A549 treated with RU486 at 1 μM for 4 hours (cell line): ENCODE results near the gene CCR8. TPM values are rescaled to one million over a fixed set of nuclear protein-coding genes. Genes with fewer than 3 reads are reported as not detected.

Source experiments
- total RNA-seq: library from RNA; stranded (reverse); fragments of 200-300 nt; extraction: Qiagen RNA extraction; gene quantifications from 5 replicates; pipeline ENCODE4 v1.2.3, GENCODE V29; 2022; ENCODE audit warnings: low read depth

The CCR8 gene, protein sequence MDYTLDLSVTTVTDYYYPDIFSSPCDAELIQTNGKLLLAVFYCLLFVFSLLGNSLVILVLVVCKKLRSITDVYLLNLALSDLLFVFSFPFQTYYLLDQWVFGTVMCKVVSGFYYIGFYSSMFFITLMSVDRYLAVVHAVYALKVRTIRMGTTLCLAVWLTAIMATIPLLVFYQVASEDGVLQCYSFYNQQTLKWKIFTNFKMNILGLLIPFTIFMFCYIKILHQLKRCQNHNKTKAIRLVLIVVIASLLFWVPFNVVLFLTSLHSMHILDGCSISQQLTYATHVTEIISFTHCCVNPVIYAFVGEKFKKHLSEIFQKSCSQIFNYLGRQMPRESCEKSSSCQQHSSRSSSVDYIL
- not detected in 5 replicates for total RNA-seq

DNA sequence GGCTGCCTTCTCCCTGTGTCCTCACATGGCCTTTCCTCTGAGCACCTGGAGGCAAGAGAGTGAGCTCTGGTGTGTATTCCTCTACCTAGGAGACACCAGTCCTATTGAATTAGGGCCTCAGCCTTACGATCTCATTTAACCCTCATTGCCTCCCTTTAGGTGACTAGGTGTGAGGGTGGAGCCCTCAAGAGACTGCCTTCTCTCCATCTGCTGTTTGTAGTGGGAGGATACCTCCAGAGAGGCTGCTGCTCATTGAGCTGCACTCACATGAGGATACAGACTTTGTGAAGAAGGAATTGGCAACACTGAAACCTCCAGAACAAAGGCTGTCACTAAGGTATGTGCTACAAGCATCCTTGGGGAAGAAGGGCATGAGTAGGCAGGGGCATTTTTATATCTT, at the start of gene CCR8:
Gene CCR8 (plus strand): TSS at position 217 of the 400 bp plus-strand sequence. CDS start 2,623 bp downstream, outside the sequence.

DNA sequence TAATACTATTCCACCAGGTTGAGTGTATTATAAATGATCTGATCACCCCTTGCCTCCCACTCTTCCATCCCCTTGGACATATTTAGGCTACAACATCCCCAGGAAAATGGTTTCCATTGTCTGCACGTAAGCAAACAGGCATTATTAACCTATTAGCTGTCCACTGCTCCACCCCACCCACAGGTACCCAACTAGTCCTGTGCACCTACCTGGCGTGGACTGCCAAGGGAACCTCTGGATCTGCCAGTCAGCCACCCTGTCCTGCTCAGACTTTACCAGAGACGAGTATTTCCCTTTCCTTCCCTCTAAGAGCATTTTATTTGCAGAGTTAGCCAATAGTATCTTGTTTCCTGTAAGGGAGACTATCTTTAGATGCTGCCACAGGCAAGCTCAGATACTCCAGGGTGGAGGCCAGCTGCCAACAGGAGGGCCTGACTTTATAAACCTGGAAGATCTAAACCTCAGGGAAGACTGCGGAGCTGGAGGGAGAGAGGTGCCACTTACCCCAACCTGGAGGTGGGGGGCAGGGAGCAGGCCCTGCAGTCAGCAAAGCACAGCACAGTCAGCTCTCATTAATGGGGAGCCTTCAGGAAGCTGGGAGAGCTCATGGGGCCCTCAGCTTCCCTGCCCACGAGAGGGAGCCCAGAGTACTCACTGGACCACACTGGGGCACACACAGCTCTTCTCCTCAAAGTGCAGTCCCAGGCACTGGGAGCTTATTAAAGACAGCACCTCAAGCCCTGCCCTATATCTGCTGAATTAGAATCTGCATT, 49.6 kb upstream of the CCR8 start, which contains the start of gene CX3CR1:
Gene CX3CR1 (minus strand): TSS at position 292 of the 773 bp plus-strand sequence. CDS start 13,527 bp downstream, outside the sequence.

Other genes starting within 250 kb of the CCR8 start
- 26.0 to 32.6 TPM (median 31.8 TPM) in 5 replicates for gene GORASP1, start 222.1 kb upstream of the CCR8 start, total RNA-seq
- 1.5 to 2.1 TPM (median 1.6 TPM) in 5 replicates for gene TTC21A, start 222.0 kb upstream of the CCR8 start, total RNA-seq
- 14.1 to 20.8 TPM (median 17.5 TPM) in 5 replicates for gene CSRNP1, start 176.1 kb upstream of the CCR8 start, total RNA-seq
- gene XIRP1, start 137.1 kb upstream of the CCR8 start, total RNA-seq, result 0.03 to 0.10 TPM (median 0.05 TPM) in 4 of 5 replicates, not detected in the other
- not detected in 5 replicates for gene CX3CR1, start 49.7 kb upstream of the CCR8 start, total RNA-seq
- gene SLC25A38, start 53.7 kb downstream of the CCR8 start, total RNA-seq, result 38.5 to 48.7 TPM (median 41.5 TPM) in 5 replicates
- gene RPSA, start 77.0 kb downstream of the CCR8 start, total RNA-seq, result 2,482 to 2,852 TPM (median 2,649 TPM) in 5 replicates
- 0.05 to 0.20 TPM in 2 of 5 replicates, not detected in the others for gene MOBP, start 138.0 kb downstream of the CCR8 start, total RNA-seq